ENCODE results near the gene ARFGAP2. TPM values are rescaled to one million over a fixed set of nuclear protein-coding genes. Genes with fewer than 3 reads are reported as not detected.
"Not testable (repeated sequence)": the region's sequence is repeated elsewhere in the genome, so short reads cannot be mapped to it uniquely, and the experiment has no call there.

Gene ARFGAP2
- 61.7 and 62.9 TPM in 2 replicates for total RNA-seq (2014; rRNA removed; shearing (Covaris generic))
- 72.4 and 84.8 TPM in 2 replicates for polyA plus RNA-seq (2015; cell fraction: cytosol; rRNA removed)
- polyA plus RNA-seq (2015; cell fraction: nucleus; rRNA removed) = 120 and 134 TPM in 2 replicates

DNA sequence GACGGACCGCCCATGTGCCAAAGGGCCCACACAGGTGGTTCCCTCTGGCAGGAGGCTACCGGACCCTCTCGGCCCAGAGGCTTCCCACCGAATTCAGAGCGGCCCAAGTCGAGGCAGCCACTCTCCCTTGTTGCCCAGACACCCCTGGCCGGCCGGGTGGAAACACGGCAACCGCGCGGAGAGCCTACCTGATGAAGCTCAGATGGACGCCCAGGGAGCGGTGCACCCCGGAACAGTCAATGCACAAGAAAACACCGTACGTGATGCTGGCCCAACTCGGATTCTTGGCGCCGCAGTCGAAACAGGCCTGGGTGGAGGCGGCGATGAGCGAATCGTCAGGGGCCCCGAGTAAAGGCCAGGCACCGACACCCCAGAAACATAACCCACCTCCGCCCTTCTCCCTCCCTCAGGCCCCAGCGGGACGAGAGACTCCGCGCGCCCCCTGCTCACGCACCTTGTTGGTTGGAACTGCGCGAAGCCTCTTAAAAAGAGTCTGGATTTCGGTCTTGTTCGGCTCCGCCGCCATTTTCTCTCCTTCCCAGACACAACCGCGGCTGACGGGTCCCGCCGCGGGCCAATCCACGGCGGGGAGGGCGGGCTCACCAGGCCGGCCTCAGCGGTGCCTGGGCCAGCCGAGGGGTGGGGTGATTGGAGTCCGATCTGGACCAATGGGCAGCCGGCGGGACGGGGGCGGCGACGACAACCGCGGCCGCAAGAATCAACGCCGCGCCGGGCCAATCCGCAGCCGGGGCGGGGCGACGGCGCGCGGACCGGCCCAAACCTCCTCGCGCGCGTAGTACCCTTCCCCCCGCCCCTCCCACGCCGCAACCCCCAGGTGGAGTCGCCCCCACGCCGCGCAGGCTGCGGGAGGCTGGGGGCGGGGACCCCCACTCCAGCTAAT lies at the start of gene ARFGAP2:
TSS of gene ARFGAP2 (minus strand) at position 552 of the 901 bp plus-strand sequence. CDS start at position 526, 26 bp downstream.
- peak; percentile 94 for DNase-seq (ENCODE audit: low read depth, low spot score)
- in situ Hi-C loops (cut with HindIII; ENCODE audit: low pct_unique_long_range_greater_than_20kb, low sequenced_read_pairs) = no loop called here

DNA sequence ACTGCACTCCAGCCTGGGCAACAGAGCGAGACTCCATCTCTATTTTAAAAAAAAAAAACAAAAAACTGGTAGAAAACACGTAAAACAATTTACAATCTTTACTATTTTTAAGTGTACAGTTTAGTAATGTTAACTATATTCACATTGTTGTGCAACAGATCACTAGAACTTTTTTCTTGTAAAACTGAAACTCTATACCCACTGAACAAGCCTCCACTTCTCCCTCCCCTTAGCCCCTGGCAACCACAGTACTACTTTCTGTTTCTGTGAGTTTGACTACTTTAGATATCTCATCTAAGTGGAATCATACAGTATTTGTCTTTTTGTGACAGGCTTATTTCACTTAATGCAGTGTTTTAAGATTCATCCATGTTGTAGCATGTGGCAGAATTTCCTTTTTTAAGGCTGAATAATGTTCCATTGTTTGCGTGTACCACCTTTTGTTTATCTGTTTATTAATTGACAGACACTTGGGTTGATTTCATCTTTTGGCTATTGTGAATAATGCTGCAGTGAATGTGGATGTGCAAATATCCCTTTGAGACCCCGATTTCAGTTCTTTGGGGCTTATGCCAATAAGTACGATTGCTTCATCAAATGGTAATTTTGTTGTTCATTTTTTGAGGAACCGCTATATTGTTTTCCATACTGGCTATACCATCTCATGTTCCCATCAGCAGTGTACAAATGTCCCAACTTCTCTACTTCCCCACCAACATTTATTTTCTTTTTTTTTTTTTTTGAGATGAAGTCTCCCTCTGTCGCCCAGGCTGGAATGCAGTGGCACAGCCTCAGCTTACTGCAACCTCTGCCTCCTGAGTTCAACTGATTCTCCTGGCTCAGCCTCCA lies 49.1 kb upstream of the ARFGAP2 start:
- no peak for DNase-seq (ENCODE audit: low read depth, low spot score)
- in situ Hi-C loops (cut with HindIII; ENCODE audit: low pct_unique_long_range_greater_than_20kb, low sequenced_read_pairs) = no loop called here

DNA sequence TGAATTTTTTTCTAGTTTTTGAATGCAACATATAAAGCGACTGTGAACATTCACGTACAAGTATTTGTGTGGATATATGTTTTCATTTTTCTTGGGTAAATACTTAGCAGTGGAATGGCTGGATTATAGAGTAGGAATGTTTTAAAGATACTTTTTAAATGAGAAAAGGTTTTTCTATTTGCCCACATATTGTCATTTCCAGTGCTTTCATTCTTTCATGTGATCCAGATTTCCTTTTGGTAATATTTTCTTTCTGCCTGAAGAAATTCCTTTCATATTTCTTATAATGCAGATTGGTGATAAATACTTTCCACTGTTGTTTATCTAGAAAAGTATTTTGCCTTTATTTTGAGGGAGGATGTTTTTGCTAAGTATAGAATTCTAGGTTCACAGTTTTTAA lies 46.0 kb upstream of the ARFGAP2 start:
- DNase-seq (ENCODE audit: low read depth, low spot score) = no peak
- in situ Hi-C loops (cut with HindIII; ENCODE audit: low pct_unique_long_range_greater_than_20kb, low sequenced_read_pairs) = no loop called here

DNA sequence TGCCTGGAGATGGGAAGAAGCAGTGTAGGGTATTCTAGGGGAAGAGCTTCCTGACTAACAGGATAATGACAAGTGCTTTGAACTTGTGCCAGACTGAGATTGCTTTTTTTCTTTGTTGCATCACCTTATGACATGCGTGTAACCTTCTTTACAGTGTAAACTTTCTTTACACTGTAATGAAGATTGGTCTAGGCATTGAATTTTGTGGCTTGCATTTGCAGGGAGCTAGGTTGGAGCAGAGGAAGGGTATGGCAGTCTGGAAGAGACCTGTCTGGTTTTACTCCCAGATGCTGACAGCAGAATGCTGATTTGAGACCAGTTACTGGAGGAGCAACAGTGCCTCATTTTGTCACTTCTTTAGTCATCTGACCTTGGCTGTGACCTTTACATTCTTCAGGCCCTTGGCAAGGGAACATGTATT lies 43.7 kb upstream of the ARFGAP2 start:
- in situ Hi-C loops (cut with HindIII; ENCODE audit: low pct_unique_long_range_greater_than_20kb, low sequenced_read_pairs) = no loop called here
- DNase-seq (ENCODE audit: low read depth, low spot score) = no peak

DNA sequence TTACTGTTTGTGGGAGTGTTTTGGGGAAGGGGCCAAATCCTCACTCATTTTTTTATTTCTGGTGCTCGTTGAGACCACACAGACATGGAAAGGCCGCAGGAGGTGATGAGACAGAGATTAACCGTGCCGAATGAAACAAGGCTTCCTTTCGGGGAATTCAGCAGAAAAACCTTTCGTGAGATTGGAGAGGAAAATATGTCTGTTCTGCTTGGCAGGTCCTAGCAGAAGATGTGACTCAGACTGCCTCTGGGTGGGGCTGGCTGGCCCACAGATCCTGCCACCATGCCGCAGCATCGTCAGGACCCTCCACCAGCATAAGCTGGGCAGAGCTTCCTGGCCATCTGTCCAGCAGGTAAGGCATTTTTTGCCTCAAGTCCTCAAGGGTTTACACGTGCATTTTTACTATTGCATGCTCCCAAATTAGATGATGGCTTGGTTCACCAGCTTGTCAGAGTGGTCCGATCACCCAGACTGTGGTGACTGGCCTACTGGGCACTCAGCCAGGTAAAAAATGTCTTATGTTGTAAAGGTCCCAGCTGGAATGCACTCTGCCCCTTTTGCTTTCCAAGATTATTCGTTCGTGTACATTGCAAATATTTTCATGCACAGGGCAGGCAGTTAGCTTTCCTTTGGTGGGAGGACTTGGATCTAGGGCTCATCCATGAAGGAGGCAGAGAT lies 39.6 kb upstream of the ARFGAP2 start:
- DNase-seq (ENCODE audit: low read depth, low spot score) = peak; percentile 39
- in situ Hi-C loops (cut with HindIII; ENCODE audit: low pct_unique_long_range_greater_than_20kb, low sequenced_read_pairs) = no loop called here

DNA sequence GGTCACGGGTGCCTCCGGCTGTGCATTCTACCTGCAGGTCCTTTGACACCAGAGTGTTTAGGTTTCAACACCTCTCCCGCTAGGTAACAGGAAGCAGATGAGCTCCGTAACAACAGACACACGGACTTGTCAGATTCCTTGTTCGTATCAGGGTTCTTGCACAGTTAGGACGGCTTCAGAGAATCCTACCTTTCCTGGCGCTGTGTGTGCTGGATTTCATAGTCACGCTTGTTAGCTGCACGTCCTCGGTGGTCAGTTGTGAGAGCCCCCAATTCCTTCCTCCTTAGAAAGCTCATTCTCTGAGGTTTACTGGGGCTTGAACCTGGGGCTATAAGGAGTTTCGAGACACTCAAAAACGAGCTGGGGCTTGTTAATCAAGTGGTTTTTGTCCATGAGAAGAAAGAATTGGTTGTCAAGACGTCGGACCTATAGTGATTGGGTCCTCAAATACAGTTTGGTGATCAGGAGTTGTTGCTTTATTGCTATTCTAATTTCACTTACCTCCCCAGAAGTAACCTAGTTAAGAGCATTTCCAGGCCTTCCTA lies 38.8 kb upstream of the ARFGAP2 start:
- no peak for DNase-seq (ENCODE audit: low read depth, low spot score)
- in situ Hi-C loops (cut with HindIII; ENCODE audit: low pct_unique_long_range_greater_than_20kb, low sequenced_read_pairs) = no loop called here

DNA sequence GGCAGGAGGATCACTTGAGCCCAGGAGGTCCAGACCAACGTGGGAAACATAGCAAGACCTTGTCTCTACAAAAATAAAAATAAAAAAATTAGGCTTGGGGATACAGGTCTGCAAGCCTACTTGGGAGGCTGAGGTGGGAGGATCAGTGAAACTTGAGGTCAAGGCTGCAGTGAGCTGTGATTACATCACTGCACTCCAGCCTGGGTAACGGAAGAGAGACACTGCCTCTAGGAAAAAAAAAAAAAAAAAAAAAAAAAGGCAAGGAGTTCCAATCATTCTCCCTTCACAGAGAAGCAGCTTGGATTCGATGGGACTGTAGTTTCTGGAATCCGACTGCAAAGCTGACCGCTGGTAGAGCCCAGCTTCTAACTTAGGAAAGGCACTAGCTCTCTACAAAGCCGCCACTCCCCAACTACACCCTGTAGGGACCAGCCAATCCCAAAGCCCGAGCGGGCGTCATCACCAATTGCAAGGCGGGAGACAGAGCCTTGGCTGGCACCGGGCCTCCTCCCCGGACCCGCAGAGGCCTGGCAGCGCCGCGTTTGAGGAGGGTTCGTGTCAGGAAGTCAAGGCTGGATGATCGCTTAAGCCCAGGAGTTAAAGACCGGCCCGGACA lies 37.4 kb upstream of the ARFGAP2 start:
- DNase-seq (ENCODE audit: low read depth, low spot score) = peak; percentile 95

DNA sequence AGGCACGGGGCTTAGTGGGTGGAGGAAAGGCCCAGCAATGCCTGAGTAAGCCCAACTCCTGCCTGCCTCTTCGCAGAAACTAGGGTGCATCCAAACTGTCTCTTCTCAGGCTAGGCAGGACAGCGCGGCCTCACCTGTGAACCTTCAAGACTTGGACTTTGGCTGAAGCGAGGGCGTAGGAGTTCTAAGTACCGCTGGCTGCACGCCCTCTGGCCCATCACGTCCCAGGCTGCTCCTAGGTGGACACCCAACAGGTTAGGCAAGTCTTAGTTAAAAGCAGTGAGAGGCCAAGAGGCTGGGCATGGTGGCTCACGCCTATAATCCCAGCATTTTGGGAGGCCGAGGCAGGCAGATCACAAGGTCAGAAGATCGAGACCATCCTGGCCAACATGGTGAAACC lies 36.3 kb upstream of the ARFGAP2 start:
- in situ Hi-C loops (cut with HindIII; ENCODE audit: low pct_unique_long_range_greater_than_20kb, low sequenced_read_pairs) = no loop called here
- no peak for DNase-seq (ENCODE audit: low read depth, low spot score)

More for the DNA sequence above, 37.4 kb upstream of the ARFGAP2 start:
- in situ Hi-C loops (cut with HindIII; ENCODE audit: low pct_unique_long_range_greater_than_20kb, low sequenced_read_pairs) = no loop called here

DNA sequence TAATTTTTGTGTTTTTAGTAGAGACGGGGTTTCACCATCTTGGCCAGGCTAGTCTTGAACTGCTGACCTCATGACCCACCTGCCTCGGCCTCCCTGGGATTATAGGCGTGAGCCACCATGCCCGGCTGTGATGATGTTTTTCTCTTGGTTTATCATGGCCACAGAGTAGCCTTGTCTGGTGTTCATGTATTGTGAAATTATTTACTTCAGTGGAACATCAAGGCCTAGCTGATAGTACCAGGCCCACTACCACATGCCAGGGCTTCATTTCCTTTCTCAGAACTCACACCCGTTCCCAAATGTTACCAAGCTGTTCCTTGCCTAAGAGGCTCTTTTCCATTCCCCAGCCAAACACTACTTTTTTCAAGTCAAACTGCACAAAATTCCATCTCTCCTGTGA lies 31.9 kb upstream of the ARFGAP2 start:
- in situ Hi-C loops (cut with HindIII; ENCODE audit: low pct_unique_long_range_greater_than_20kb, low sequenced_read_pairs) = no loop called here
- no peak for DNase-seq (ENCODE audit: low read depth, low spot score)

DNA sequence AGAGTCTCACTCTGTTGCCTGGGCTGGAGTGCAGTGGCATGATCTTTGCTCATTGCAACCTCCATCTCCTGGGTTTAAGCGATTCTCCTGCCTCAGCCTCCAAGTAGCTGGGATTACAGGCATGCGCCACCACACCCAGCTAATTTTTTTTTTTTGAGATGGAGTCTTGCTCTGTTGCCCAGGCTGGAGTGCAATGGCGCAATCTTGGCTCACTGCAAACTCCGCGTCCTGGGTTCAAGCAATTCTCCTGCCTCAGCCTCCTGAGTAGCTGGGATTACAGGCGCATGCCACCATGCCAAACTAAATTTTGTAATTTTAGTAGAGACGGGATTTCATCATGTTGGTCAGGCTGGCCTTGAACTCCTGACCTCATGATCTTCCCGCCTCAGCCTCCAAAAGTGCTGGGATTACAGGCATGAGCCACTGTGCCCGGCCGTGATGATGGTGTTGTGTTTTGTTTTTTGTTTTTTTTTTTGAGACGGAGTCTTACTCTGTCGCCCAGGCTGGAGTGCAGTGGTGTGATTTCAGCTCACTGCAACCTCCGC lies 31.4 kb upstream of the ARFGAP2 start:
- DNase-seq (ENCODE audit: low read depth, low spot score); in situ Hi-C loops (cut with HindIII; ENCODE audit: low pct_unique_long_range_greater_than_20kb, low sequenced_read_pairs): not testable (repeated sequence)

DNA sequence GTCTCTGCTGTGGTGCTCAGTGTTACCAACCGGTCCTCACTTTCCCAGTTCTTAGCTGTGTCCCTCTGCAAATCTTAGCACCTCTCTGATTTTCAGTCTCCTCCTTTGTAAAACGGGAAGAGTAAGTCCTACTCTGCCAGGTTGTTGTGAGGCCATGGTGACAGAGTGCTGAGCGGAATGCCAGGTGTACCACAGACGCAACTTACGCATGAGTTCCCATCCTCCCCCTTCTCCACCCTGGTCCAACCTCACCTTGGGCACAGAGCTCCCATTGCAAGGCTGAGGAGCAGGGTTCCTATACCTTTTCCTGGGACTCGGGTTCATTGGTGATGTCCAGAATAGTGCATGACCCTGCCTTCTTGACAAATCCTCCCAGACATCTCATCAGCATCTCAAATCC lies 30.8 kb upstream of the ARFGAP2 start:
- DNase-seq (ENCODE audit: low read depth, low spot score) = no peak
- in situ Hi-C loops (cut with HindIII; ENCODE audit: low pct_unique_long_range_greater_than_20kb, low sequenced_read_pairs) = no loop called here

DNA sequence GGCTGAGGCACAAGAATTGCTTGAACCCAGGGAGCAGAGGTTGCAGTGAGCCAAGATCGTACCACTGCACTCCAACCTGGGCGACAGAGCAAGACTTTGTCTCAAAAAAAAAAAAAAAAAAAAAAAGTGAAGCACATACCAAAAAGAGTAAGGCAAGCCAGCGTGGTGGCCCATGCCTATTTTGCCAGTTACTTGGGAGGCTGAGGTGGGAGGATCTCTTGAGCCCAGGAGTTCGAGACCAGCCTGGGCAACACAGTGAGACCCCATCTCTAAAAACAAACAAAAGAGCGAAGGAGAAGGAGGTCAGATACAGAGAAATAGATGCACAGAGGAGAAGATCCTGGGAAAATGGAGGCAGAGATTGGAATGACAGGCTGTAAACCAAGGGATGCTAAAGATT lies 29.9 kb upstream of the ARFGAP2 start:
- DNase-seq (ENCODE audit: low read depth, low spot score); in situ Hi-C loops (cut with HindIII; ENCODE audit: low pct_unique_long_range_greater_than_20kb, low sequenced_read_pairs): not testable (repeated sequence)

DNA sequence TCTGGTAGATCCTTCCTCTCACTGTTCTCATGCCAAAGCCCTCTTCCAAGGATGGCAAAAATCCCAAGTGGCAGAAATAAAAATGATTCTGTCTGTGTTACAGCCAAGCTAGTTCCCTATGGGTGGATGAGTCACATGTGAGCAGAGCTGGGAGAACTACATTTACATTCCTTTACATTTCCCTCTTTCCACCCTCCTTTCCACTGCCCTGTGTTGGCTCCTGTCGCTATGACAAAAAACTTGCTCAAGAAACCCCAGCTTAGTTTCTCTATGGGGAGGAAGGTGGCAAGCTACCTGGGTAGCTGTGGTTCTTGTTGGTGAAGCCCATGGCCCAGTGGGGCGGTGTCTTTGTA lies 27.9 kb upstream of the ARFGAP2 start:
- no peak for DNase-seq (ENCODE audit: low read depth, low spot score)

DNA sequence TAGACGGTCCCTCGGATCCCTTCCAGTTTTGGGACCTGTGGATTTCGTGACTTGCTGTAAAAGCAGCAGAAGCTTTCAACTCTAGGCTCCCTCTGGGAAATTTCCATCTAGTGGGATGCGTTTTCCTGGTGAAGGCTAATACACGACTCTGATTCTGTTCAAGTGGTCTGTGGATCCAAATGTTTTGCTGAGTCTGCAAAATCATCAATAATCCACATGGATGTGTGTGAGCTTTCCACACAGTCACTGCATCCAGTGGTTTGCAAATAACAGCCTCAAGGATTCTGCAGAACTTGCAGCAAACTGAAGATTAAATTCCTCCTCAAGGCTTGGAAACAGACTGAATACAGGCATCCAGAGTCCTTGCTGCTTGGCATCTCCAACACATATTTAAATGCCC lies 25.9 kb upstream of the ARFGAP2 start:
- in situ Hi-C loops (cut with HindIII; ENCODE audit: low pct_unique_long_range_greater_than_20kb, low sequenced_read_pairs) = no loop called here
- DNase-seq (ENCODE audit: low read depth, low spot score) = no peak

More for the DNA sequence above, 27.9 kb upstream of the ARFGAP2 start:
- in situ Hi-C loops (cut with HindIII; ENCODE audit: low pct_unique_long_range_greater_than_20kb, low sequenced_read_pairs) = no loop called here

DNA sequence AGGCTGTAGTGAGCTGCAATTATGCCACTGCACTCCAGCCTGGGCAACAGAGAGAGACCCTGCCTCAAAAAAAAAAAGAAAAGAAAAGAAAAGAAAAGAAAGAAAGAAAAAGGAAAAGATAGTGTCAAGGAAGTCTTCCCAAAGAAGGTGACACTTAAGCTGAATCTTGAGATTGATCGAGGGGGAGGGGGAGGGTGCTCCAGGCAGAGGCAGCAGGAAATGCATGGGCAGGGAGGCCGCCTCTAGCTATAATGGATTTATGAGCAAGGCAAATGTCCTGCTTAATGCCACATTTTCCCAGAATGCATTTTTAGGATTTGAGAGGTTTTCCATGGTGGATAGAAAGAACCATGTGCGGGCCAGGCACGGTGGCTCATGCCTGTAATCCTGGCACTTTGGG lies 24.3 kb upstream of the ARFGAP2 start:
- in situ Hi-C loops (cut with HindIII; ENCODE audit: low pct_unique_long_range_greater_than_20kb, low sequenced_read_pairs) = no loop called here
- no peak for DNase-seq (ENCODE audit: low read depth, low spot score)

DNA sequence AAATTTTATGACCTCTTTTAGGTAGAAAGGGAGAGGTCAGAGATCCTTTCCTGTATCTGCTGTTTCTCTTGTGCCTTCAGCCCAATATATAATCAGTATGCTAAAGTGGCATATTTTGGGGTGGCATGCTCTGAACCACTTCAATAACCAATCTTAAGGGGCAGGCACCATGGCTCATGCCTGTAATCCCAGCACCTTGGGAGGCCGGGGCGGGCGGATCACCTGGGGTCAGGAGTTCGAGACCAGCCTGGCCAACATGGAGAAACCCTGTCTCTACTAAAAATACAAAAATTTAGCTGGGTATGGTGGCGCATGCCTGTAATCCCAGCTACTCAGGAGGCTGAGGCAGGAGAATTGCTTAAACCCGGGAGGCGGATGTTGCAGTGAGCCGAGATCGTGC lies 21.5 kb upstream of the ARFGAP2 start:
- in situ Hi-C loops (cut with HindIII; ENCODE audit: low pct_unique_long_range_greater_than_20kb, low sequenced_read_pairs); DNase-seq (ENCODE audit: low read depth, low spot score): not testable (repeated sequence)

DNA sequence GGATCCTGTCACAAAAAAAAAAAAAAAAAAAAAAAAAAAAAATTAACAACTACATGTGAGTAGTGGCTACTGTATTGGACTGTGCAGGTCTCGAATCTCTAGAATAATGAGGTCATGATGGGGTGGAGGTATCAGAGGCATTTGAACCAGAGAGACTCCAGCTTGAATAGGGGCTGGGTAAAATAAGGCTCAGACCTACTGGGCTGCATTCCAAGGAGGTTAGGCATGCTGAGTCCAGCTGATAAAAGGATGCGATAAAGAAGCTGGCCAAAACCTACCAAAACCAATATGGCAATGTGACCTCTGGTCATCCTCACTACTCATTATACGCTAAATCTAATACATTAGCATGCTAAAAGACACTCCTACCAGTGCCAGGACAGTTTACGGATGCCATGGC lies 15.4 kb upstream of the ARFGAP2 start:
- in situ Hi-C loops (cut with HindIII; ENCODE audit: low pct_unique_long_range_greater_than_20kb, low sequenced_read_pairs) = no loop called here
- DNase-seq (ENCODE audit: low read depth, low spot score) = no peak

Measured in SK-MEL-5 (cell line).